ENCODE measurements around the gene MARK1. TPM values are rescaled to one million over a fixed set of nuclear protein-coding genes. Genes with fewer than 3 reads are reported as not detected.

MARK1 gene
- total and polyA plus RNA-seq, 5 donors = 10.1 to 25.1 (median 19.4) TPM

DNA sequence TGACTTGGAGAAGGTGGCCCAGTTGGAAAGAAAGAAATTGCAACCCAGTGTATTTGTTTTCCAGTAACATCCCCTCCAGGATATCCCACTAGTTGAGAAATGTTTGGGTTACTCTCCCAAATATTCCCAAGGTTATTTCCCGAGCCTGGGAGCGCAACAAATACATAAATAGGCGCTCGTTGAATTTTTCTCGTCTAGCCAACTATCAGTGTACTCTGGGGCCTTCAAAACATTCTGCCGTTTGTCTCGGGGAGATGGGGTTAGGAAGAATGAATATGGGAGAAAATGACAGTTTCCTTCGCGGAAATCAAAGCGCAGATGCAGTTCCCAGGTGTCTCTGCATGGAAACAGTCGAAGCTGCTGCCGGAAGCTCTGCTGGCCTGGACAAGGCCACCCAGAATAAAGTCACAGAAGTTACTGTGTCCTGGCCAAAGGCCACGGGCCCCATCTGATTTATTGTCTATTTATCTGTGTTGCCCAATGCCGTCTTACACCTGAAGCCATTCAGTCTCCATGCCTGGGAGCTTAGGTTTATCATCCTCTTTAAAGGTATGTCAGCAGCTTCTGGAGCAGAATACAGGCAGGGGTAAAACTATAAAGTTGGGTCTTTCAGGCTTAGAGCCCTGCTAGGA is 163.2 kb downstream of the MARK1 start:
- H3K27me3 ChIP-seq (ENCODE audit: control insufficient read depth, insufficient read depth) = no peaks in the 10 kb centered on the region
- DNase-seq (peak in 1 of 3 donors; percentile 50), ATAC-seq (no peak)
- intact Hi-C loops (cut with DNase I) = loop anchor here in 3 of 4 donors (2.0 to 5.0 kb wide), 3 partner anchors 41 to 86 kb away; no protein-coding TSS in a partner anchor
- H3K27ac ChIP-seq (ENCODE audit: low read length) = no peak overlapping the region
- 55% methylated on average over 14 of the region's 14 CpGs for WGBS
- peak overlapping the region; percentile 79 for H3K4me3 ChIP-seq (ENCODE audit: low read length)
- no peaks in the 10 kb centered on the region for H3K9me3 ChIP-seq (ENCODE audit: control insufficient read depth, low read length)
- no peaks in the 10 kb centered on the region for H3K4me1 ChIP-seq (ENCODE audit: control insufficient read depth, insufficient read depth, low read length)

DNA sequence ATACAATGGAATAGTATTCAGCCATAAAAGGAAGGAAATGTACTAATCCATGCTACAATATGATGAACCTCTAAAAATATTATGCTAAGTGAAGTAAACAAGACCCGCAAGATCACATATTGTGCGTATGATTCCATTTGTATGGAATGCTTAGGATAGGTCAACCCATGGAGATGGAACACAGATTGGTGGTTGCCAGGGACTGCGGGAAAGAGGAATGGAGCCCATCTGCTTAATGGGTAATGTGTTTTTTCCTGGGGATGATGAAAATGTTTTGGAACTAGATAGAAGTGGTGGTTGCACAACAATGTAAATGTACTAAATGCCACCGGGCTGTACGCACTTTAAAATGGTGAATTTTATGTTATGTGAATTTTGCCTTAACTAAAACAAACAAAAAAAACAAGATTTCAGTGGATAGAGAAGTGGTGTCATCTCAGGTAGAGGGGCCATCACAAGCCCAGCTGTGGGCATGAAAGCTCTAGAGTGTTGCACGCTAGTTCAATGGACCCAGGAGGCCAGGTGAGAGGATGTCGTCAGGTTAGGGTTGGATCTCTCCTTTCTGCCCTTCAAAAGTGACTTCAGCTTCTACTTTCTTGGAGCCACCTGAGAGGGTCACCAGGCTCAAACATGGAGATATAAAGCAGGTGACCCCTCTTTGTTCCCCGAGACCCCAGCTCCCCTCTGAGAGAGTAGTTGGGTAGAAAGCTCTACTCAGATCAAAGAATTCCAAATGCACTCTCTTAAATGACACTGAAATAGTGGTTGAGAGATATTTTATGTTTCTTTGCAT is 164.7 kb downstream of the MARK1 start:
- WGBS = 91% methylated on average over 8 of the region's 8 CpGs
- no peaks in the 10 kb centered on the region for H3K4me1 ChIP-seq (ENCODE audit: control insufficient read depth, insufficient read depth, low read length)
- no peak overlapping the region for H3K27ac ChIP-seq (ENCODE audit: low read length)
- intact Hi-C loops (cut with DNase I) = loop anchor here in 2 of 4 donors (5.0 kb wide), 2 partner anchors 40 to 85 kb away; no protein-coding TSS in a partner anchor
- no peak for DNase-seq
- no peaks in the 10 kb centered on the region for H3K9me3 ChIP-seq (ENCODE audit: control insufficient read depth, low read length)
- no peaks in the 10 kb centered on the region for H3K27me3 ChIP-seq (ENCODE audit: control insufficient read depth, insufficient read depth)
- no peak overlapping the region for H3K4me3 ChIP-seq (ENCODE audit: low read length)
- no peak for ATAC-seq

DNA sequence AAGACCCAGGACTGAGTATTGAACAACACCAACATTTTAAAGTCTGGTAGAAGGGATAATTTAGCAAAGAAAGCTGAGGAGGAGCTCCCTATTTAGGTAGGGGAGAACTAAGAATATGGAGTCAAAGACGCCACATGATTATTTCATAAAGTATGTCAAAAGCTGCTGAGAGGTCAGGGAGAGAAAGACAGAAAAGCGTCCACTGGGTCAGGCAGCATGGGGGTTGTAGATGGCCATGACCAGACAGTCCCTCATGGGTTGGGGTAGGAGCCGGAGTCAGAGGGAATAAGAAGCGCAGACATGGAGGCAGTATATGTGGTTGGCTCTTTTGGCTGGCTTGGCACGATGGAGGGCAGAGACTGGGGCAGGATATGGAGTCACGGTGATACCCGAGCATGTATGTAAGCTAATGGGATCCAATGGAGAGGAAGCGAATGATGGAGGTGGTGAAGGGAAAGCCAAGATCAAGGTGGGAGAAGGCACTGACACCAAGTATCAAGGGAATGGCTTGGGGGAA is 167.0 kb downstream of the MARK1 start:
- H3K27me3 ChIP-seq (ENCODE audit: control insufficient read depth, insufficient read depth) = no peaks in the 10 kb centered on the region
- DNase-seq = no peak
- intact Hi-C loops (cut with DNase I) = loop anchor here in 2 of 4 donors (5.0 kb wide), 2 partner anchors 37 to 82 kb away; no protein-coding TSS in a partner anchor
- ATAC-seq = no peak
- no peaks in the 10 kb centered on the region for H3K4me1 ChIP-seq (ENCODE audit: control insufficient read depth, insufficient read depth, low read length)
- no peaks in the 10 kb centered on the region for H3K9me3 ChIP-seq (ENCODE audit: control insufficient read depth, low read length)
- no peak overlapping the region for H3K4me3 ChIP-seq (ENCODE audit: low read length)
- no peak overlapping the region for H3K27ac ChIP-seq (ENCODE audit: low read length)
- 97% methylated on average over 8 of the region's 8 CpGs for WGBS

DNA sequence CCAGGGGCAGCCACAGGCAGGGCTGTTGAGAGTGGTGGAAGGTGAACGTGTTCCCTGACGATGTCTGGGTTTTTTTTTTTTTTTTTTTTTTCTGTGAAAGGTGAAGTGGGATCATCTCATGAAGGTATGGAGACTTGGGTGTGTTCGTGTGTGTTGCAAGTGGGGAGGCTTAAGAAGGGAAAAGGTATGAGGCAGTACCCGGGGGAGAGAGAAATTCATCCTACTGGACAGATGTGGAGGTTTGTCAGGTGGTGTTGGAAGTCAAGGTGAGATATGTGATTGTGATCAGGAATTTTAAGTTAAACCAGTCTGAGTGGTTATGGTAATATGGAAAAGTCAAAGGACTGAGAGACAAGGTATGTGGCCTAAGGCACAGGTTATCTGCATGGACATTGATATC is 167.5 kb downstream of the MARK1 start:
- WGBS = 93% methylated on average over 4 of the region's 4 CpGs
- DNase-seq (no peak), ATAC-seq (no peak)
- Histone ChIP-seq H3K4me3 (ENCODE audit: low read length) (no peak overlapping the region), H3K27me3 (ENCODE audit: control insufficient read depth, insufficient read depth) (no peaks in the 10 kb centered on the region), H3K4me1 (ENCODE audit: control insufficient read depth, insufficient read depth, low read length) (no peaks in the 10 kb centered on the region), H3K9me3 (ENCODE audit: control insufficient read depth, low read length) (no peaks in the 10 kb centered on the region), H3K27ac (ENCODE audit: low read length) (no peak overlapping the region)
- intact Hi-C loops (cut with DNase I) = no loop called here

DNA sequence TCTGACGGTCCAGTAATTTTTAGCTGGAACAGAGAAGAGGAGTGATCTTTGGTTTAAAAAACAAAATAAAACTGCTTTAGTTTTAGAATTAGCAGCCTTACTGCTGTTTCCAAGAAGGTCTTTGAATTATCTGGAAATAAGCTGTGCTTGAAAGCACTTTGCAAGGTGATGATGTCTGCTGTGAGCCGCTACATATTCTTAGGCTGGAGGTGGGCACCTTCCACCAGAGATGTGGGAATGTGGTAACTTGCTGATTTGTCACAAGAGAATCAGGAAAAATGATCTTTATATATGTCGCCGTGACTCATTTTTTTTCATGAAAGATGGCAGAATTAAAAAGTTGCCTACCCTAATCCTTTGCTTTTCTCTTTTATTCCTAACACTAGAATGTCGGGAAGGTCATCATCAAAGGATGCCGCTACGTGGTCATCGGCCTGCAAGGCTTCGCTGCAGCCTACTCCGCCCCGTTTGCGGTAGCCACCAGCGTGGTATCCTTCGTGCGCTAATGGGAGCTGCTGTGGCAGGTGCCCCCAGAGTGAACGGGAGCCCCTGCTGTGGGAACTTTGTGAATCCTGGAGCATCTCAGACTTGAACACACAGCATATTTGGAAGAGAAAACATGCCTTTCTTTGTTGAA is 168.4 kb downstream of the MARK1 start:
- no peaks in the 10 kb centered on the region for H3K4me1 ChIP-seq (ENCODE audit: control insufficient read depth, insufficient read depth, low read length)
- no peak overlapping the region for H3K4me3 ChIP-seq (ENCODE audit: low read length)
- ATAC-seq (no peak), DNase-seq (no peak)
- intact Hi-C loops (cut with DNase I) = no loop called here
- H3K27me3 ChIP-seq (ENCODE audit: control insufficient read depth, insufficient read depth) = no peaks in the 10 kb centered on the region
- 94% methylated on average over 16 of the region's 16 CpGs for WGBS
- H3K27ac ChIP-seq (ENCODE audit: low read length) = no peak overlapping the region
- no peaks in the 10 kb centered on the region for H3K9me3 ChIP-seq (ENCODE audit: control insufficient read depth, low read length)

DNA sequence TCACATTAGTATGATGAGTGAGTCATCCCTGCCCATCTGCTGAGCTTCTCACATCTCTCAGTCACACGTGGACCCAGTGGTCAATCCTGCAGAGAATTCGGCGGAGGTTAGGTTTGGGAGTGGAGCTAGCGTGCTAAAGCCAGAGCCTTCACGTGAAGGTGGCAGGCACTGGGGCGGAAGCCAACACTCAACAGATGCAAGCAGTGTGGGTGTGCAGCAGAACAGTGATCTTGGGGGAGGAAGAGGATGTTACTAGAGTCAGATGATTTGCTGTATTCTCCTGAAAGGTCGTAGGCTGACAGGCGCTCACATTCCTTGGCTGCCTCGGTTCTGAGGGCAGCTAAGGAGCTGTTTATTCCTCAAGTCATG is 168.9 kb downstream of the MARK1 start:
- WGBS = 67% methylated on average over 9 of the region's 9 CpGs
- Histone ChIP-seq H3K27ac (ENCODE audit: low read length) (no peak overlapping the region), H3K9me3 (ENCODE audit: control insufficient read depth, low read length) (no peaks in the 10 kb centered on the region), H3K27me3 (ENCODE audit: control insufficient read depth, insufficient read depth) (no peaks in the 10 kb centered on the region), H3K4me3 (ENCODE audit: low read length) (no peak overlapping the region), H3K4me1 (ENCODE audit: control insufficient read depth, insufficient read depth, low read length) (no peaks in the 10 kb centered on the region)
- intact Hi-C loops (cut with DNase I) = no loop called here
- DNase-seq (no peak), ATAC-seq (no peak)

DNA sequence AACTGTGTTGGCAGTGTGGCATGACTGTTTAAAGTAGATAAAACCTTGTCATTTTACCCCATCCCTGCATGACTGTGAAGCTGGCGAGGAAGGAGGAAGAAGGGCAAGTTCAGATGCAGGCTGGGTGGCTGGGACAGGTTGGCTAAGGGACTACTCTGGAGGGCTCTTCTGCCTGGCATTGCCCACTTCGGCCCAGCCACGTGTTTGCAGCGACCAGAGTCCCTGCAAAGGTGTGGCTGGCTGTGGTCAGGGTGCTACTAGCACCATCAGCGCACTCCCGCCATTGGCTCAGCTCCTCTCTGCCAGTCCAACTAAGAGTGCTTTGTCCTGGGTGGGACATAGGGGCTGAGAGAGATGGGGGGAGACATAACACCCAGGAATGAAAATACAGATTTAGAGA is 169.4 kb downstream of the MARK1 start:
- Histone ChIP-seq H3K4me3 (ENCODE audit: low read length) (no peak overlapping the region), H3K4me1 (ENCODE audit: control insufficient read depth, insufficient read depth, low read length) (no peaks in the 10 kb centered on the region), H3K9me3 (ENCODE audit: control insufficient read depth, low read length) (no peaks in the 10 kb centered on the region), H3K27ac (ENCODE audit: low read length) (no peak overlapping the region), H3K27me3 (ENCODE audit: control insufficient read depth, insufficient read depth) (no peaks in the 10 kb centered on the region)
- ATAC-seq (no peak), DNase-seq (no peak)
- WGBS = 95% methylated on average over 6 of the region's 6 CpGs
- intact Hi-C loops (cut with DNase I) = no loop called here

DNA sequence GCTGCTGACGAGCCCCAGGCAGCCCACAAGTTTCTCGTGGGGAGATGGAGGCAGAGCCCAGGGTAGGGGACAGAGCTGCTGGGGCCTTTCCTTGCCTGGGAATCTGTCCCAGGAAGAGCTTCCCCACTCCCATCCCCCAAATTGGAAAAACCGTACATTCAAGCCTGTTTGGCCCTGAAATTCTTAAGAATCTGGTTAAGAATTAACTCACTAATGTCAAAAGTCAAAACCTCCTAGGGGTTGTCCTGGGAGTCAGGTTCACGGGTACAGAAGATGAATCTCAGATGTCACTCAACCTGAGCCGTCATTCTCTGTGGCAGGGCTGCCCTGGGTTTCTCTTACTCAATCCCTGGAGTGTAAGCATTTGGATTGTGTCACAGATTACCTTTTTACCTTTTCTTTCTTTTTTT is 170.7 kb downstream of the MARK1 start:
- Histone ChIP-seq H3K4me1 (ENCODE audit: control insufficient read depth, insufficient read depth, low read length) (peaks cover 4% of the 10 kb centered on the region), H3K9me3 (ENCODE audit: control insufficient read depth, low read length) (no peaks in the 10 kb centered on the region), H3K4me3 (ENCODE audit: low read length) (no peak overlapping the region), H3K27me3 (ENCODE audit: control insufficient read depth, insufficient read depth) (no peaks in the 10 kb centered on the region), H3K27ac (ENCODE audit: low read length) (no peak overlapping the region)
- ATAC-seq = no peak
- intact Hi-C loops (cut with DNase I) = no loop called here
- DNase-seq = no peak
- 80% methylated on average over 5 of the region's 5 CpGs for WGBS

DNA sequence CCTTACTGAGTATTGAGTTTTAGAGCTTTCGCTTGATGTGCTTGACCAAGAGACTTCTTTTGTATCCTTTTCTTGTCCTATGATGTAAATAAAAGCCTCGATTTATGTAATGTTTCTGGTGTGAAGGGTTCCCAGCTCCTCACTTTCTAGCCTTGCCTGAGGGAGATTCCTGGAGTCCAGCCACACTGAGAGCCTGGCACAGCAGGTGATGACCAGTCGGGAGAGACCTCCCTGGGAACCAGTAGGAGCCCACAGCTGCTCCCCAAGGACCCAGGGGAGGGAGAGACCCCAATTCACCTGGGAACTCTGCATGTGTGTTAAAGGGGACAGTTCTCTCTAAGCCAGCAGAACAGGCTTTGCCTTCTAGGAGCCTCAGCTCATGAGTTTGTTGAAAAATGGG is 171.1 kb downstream of the MARK1 start:
- DNase-seq (no peak), ATAC-seq (no peak)
- WGBS = 88% methylated on average over 3 of the region's 3 CpGs
- Histone ChIP-seq H3K27ac (ENCODE audit: low read length) (no peak overlapping the region), H3K9me3 (ENCODE audit: control insufficient read depth, low read length) (no peaks in the 10 kb centered on the region), H3K4me3 (ENCODE audit: low read length) (no peak overlapping the region), H3K4me1 (ENCODE audit: control insufficient read depth, insufficient read depth, low read length) (peaks cover 4% of the 10 kb centered on the region), H3K27me3 (ENCODE audit: control insufficient read depth, insufficient read depth) (no peaks in the 10 kb centered on the region)
- intact Hi-C loops (cut with DNase I) = no loop called here

DNA sequence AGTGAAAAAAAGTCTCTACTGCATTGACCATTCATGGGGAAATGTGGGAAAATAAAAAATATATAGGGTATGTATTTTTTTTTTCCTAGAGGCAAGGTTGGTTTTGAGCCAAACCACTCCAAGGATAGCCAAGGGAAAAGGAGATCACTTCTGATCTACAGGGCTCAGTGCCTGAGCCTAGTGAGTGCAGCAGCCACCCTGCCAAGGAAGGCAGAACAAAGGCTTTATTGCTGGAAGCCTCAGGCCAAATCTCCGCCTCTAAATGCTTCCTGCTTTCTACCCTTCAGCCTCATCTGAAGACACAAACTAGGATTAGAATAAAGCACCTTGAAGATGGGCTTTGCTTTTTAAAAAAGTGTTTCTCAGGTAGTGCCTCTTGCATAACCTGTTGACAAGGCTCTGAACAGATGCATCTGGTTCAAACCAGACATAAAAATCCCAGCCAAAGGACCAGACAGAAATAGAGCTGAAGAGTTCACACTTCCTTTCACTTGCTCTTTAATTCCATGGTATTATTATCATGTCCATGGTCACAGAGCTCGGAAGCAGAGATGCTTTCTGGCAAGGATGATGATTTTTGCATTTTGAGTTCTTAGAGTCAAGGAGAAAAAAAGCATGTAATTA is 172.7 kb downstream of the MARK1 start:
- H3K9me3 ChIP-seq (ENCODE audit: control insufficient read depth, low read length) = no peaks in the 10 kb centered on the region
- WGBS = 15% methylated on average over 2 of the region's 2 CpGs
- H3K27me3 ChIP-seq (ENCODE audit: control insufficient read depth, insufficient read depth) = no peaks in the 10 kb centered on the region
- no peak overlapping the region for H3K4me3 ChIP-seq (ENCODE audit: low read length)
- ATAC-seq (peak in 1 of 2 donors; percentile 36), DNase-seq (no peak)
- H3K4me1 ChIP-seq (ENCODE audit: control insufficient read depth, insufficient read depth, low read length) = peaks cover 4% of the 10 kb centered on the region
- intact Hi-C loops (cut with DNase I) = no loop called here
- H3K27ac ChIP-seq (ENCODE audit: low read length) = no peak overlapping the region

DNA sequence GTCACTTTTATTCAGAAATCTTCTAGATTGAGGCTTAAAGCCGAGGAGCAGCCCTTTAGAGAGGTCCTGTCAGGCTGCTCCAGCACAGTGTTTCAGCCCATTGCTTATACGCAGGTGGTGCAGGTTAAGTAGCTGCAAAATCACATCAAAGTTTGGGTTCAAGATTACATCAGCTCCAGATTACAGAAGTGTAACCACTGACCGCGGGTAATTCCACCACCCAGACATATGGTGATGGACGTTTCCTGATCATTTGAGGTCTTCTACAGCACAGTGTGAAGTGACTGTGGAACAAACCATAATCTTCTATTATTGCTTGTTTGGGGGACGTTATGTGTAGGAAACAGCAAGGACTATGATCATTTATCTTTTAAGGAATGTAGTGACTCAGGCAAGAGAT is 174.0 kb downstream of the MARK1 start:
- Histone ChIP-seq H3K27ac (ENCODE audit: low read length) (no peak overlapping the region), H3K4me1 (ENCODE audit: control insufficient read depth, insufficient read depth, low read length) (peaks cover 8% of the 10 kb centered on the region), H3K27me3 (ENCODE audit: control insufficient read depth, insufficient read depth) (no peaks in the 10 kb centered on the region), H3K4me3 (ENCODE audit: low read length) (no peak overlapping the region), H3K9me3 (ENCODE audit: control insufficient read depth, low read length) (no peaks in the 10 kb centered on the region)
- DNase-seq = no peak
- no peak for ATAC-seq
- intact Hi-C loops (cut with DNase I) = no loop called here
- 65% methylated on average over 6 of the region's 6 CpGs for whole genome bisulfite sequencing

Measured in right cardiac atrium (tissue), 5 donors.